Measurements from ENCODE around the gene RAX.

DNA sequence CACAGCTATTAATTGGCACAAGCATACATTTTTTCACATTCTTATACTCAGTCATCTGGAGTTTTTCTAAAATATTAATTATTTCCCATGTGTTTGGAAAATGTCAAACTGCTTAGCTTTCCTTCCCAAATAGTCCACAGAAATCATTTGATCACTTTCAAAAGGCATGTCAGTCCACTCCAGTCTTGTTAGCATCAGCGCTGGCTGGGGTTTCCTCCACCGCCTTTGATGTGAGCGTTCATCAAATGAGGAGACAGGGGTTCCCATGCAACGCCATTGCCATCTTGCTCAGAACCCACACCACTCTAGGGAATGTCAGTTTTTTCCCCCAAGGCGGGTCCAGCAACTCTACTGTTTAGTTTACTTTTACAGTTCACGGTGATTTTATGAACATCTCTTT is 13.1 kb upstream of the RAX start:
- TF ChIP-seq, protein P1, sequence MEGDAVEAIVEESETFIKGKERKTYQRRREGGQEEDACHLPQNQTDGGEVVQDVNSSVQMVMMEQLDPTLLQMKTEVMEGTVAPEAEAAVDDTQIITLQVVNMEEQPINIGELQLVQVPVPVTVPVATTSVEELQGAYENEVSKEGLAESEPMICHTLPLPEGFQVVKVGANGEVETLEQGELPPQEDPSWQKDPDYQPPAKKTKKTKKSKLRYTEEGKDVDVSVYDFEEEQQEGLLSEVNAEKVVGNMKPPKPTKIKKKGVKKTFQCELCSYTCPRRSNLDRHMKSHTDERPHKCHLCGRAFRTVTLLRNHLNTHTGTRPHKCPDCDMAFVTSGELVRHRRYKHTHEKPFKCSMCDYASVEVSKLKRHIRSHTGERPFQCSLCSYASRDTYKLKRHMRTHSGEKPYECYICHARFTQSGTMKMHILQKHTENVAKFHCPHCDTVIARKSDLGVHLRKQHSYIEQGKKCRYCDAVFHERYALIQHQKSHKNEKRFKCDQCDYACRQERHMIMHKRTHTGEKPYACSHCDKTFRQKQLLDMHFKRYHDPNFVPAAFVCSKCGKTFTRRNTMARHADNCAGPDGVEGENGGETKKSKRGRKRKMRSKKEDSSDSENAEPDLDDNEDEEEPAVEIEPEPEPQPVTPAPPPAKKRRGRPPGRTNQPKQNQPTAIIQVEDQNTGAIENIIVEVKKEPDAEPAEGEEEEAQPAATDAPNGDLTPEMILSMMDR (IDR thresholded peaks at IDR 0.05; ENCODE audit: insufficient read depth, low read length, poor library complexity, severe bottlenecking), result no peak
- no peak for TF ChIP-seq EZH2phosphoT487 (conservative IDR thresholded peaks at IDR 0.05; ENCODE audit: low read length)

Data from SU-DHL-6 (cell line).